Skin of body (tissue), 1 donor: ENCODE results near the gene EQTN. TPM values are rescaled to one million over a fixed set of nuclear protein-coding genes. Genes with fewer than 3 reads are reported as not detected.

Experiments
- total RNA-seq: library from RNA; depleted of rRNA; stranded (reverse); fragments of >200 nt; gene quantifications from one replicate; pipeline ENCODE4 v1.2.3, GENCODE V29; 2014

The EQTN gene
- total RNA-seq, 1 donor from 2014 or later: 1.4 TPM

Other genes starting within 250 kb of the EQTN start
- gene TEK, start 187.9 kb downstream of the EQTN start, total RNA-seq: 10.4 TPM
- gene IFNK, start 227.1 kb upstream of the EQTN start, total RNA-seq: not detected
- gene MOB3B, start 232.7 kb upstream of the EQTN start, total RNA-seq: 4.5 TPM